HG03521 (cell line): ENCODE measurements around the gene IL9R.
"Not testable (repeated sequence)": the region's sequence is repeated elsewhere in the genome, so short reads cannot be mapped to it uniquely, and the experiment has no call there.

Source experiments
- ATAC-seq: cut with Tn5 transposase; IDR thresholded peaks from one replicate; pipeline ENCODE4 v1.9.1; 2021; ENCODE audit warnings: mild to moderate bottlenecking, moderate library complexity; ENCODE audit not compliant: unreplicated experiment

Gene IL9R, protein sequence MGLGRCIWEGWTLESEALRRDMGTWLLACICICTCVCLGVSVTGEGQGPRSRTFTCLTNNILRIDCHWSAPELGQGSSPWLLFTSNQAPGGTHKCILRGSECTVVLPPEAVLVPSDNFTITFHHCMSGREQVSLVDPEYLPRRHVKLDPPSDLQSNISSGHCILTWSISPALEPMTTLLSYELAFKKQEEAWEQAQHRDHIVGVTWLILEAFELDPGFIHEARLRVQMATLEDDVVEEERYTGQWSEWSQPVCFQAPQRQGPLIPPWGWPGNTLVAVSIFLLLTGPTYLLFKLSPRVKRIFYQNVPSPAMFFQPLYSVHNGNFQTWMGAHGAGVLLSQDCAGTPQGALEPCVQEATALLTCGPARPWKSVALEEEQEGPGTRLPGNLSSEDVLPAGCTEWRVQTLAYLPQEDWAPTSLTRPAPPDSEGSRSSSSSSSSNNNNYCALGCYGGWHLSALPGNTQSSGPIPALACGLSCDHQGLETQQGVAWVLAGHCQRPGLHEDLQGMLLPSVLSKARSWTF

DNA sequence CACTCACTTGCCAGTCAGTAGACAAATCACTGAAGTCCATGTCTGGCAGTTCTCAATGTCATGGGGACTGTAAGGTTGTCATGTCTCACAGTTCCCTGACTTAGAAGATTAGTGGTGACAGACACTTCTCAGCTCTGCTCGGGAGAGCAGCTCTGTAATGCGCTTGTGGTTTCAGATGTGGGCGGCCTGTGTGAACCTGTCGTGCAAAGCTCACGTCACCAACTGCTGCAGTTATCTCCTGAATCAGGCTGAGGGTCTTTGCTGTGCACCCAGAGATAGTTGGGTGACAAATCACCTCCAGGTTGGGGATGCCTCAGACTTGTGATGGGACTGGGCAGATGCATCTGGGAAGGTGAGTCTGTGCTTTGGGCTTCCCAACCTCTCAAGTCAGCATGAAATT is at the start of gene IL9R:
TSS of gene IL9R (plus strand) at position 261 of the 400 bp plus-strand sequence. CDS start at position 325, 64 bp downstream.
- peak; percentile 86 for ATAC-seq

DNA sequence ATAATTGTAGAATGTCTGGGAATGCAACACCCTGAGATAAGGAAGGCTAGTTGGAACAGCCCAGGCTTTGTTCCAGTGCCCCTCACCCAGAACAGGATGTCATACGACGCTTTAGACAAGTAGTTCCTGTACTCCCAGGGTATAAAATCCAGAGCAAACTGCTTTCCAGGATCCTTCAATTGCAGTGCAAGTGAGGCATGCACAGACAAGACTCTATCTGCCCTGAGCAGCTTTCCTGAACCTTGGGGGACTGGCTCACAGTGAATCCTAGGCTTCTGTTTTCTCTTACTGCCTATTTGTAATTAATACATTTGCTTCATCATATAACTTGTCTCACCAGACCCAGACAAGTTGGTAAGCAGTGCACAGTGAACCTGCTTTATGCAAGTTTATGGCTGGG is 48.4 kb upstream of the IL9R start:
- ATAC-seq, result no peak

DNA sequence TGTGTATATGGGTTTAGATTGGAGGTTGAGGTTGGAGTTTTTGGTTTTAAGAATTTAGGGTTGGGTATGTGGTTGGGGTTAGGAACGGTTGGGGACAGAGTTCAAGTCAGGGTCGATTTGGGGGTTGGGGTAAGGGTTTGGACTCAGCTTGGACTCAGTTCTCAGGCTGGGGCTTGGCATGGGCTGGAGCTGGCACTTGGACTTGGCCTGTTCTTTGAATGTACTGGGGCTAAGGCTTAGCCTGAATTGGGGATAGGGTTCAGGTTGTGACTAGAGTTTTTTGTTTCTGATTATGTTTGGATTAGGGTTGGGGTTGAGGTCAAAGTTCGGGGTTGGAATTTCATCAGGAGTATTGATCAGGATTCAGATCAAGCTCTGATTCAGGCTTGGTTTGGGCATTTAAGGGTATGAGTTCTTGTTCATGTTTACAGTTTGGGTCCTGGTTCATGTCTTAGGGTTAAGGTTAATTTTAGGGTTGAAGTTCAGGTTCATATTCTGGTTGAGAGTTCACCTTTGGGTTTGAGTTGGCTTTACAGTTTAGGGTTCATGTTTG is 46.2 kb upstream of the IL9R start:
- no peak for ATAC-seq

DNA sequence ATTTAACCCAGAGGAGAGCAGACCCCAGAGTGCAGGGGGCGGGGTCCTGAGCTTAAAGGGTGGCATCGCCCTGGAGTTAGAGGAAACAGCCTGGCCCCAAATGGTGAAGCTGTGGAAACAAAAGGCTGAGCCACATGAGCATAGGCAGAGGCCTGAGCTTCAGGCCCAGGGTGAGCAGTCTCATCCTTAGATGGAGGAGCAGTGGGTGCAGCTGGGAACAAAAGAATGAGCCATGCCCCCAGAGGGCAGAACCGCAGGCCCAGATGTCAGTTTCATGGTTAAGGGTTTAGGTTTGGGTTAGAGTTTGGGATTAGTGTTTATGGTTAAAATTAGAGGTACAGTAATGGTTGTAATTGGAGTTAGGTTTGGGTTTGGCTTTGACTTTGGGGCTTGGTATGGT is 44.4 kb upstream of the IL9R start:
- ATAC-seq, result no peak

DNA sequence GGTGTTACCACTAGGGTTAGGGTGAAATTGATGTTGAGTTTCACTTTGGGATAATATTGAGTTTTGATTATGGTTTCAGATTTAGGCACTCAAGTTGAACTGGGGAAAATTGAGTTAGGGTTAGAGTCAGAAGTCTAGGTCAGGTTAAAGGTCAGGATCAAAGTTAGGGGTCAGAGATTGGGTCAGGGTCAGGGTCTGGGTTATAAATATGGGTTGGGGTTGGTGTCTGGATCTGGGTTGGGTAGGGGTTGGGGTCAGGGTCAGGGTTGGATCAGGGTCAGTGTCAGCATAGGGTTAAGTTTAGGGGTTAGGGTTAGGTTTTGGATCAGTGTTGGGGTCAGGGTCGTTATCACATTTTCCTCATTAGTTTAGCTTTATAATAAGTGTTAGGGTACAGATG is 42.7 kb upstream of the IL9R start:
- no peak for ATAC-seq

DNA sequence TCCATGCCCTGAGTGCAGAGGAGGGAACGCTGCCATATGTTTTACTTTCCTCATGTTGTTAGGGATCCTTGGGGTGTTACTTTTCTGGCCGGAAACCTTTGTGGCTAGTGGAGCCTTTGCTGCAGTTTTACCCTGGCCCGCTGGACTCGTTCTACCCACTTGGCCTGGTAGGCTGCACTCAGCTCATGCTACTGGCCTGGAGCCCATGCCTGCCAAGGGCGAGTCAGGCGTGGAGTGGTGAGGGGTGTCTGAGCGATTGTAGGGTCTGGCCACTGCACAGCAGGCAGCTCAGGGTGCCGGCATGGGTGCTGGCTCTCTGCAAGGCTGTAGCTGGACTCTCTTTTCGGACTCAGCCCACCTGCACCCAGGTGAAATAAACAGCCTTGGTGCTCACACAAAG is 41.4 kb upstream of the IL9R start:
- ATAC-seq, result no peak

DNA sequence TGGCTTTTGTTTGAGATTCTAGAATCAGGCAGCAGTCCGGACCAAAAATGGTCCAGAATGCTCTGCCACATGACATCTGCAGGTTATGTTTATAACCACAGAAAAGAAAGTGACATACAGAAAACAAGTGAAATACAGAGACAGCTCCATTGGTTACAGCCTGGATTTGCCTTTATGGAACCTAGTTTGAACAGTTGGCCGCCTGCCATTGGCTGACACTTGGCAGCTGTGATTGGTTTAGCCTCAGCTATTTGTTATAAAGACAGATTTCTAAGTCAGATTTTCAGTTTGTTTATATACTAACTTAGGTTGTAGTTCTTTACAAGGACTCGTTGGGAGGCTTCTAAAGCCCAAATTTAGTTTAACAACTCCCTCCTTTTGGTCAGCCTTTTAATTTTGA is 40.8 kb upstream of the IL9R start:
- no peak for ATAC-seq

DNA sequence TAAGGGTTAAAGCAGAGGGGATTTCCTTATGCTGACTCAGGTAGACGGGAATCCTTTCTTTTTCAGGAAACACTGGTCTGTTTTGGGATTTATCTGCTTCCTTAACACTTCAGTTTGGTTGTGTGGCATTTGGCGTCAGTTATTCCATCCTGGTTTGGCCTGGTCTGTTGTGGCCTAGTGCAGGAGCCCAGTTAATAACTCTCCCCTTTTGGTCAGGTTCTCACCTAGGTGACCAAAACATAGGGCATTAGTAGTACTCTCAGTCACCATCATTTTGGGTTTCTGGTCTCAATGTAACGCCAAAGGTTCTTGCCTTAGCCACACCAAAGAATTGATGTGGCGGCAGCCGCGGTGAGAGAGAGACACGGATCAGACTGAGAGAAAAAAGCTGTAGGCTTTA is 39.7 kb upstream of the IL9R start:
- no peak for ATAC-seq

DNA sequence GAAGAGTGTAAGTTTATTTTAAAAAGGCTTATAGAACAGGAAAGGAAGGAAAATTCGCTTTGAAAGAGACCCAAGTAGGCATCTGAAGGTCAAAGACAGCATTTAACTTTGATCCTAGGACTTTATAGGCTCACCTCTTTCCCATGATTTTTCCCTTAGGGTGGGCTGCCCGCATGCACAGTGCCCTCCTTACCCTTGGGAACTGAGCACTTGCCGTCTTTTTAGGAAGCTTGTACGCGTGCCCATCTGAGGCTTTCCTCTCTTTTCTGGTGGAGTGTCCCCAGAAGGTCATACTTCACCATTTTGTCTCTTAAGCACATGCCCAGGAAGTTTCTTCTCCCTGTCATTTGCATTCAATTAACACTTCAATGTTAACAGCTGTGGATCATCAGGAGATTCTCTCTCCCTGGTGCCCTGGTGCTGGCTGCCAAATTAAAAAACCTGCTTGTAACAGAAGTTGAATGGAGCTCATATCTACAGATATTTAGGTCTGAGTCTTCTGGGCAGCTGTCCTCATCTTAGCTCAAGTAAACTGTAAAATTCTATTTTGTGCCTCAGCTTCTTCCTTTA is 38.4 kb upstream of the IL9R start:
- no peak for ATAC-seq

DNA sequence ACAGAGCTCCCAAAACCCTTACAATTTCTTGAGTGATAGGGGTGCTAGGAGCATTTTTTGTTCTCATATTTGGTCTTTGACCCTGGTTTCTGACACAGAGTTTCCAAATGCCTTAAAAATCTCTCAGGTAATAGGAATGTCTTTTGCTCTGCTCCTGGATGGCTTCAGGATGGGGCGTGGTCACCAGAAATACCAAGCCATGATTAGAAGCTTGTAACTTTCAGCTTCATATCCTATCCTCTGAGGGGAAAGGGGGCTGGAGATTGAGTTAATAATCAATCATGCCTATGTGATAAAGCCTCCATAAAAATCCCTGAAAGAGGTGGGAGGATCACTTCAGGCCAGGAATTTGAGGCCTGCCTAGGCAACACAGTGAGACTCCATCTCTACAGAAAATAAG is 34.6 kb upstream of the IL9R start:
- ATAC-seq, result no peak

DNA sequence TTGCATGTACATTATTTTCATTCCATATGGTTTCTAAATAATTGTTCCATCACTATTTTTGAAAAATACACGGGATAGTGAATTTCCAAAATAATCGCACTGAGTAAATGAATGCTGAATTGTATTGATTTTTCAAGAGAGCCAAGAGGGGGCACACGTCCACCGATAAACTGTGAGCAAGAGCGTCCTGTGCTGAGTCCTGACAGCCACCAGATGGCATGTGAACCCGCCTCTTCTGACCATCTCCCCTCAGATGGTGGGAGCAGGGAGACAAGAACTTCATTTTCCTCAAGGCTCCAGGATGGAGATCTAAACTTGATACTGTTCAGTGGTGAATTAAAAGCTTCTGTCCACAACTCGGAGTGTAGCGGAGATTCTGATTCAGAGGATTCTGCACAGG is 30.6 kb upstream of the IL9R start:
- peak; percentile 53 for ATAC-seq

DNA sequence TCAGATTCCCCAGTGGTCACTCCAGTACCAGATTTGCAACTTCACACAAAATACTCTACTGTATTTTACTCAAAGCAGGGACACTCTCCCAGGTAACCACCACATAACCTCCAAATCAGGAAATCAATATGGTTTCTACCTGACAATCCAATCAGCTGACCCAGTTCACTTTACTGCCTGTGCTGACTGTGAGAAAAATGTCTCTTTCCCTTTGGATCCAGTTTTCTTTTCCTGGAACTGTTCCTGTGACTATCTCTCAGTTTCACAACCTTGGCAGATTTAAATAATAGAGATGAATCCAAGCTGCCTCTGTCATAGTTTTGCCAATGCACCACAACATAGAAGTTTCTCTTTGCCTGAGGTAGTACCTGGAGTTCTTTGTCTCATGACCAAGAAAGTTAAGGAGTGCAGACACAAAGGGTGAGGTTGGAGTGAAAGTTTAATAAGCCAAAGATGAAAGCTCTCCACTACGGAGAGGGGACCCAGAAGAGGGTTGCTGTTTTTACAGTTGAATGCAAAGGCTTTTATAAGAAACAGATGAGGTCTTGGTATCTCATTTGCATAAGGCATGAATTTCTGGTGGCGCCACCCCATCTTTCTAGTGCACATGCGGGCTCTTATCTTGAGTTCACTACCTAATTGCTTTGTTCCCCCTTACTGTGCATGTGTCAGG is 29.7 kb upstream of the IL9R start:
- ATAC-seq, result no peak

DNA sequence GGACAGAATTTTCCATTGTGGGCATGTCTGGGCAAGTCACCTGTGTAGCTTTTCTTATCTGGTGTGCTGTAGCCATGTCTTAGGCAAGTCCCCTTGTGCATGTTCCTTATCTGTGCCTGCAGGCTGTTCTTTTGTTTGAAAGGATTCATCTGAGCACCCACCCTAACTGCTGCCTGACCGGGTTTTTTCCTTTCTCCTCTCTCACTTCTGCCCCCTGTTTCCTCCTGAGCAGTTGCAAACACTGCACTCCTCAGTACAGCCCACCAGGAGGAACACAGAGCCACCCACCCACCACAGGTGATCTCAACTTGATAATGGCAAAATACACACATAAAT is 29.2 kb upstream of the IL9R start:
- no peak for ATAC-seq

DNA sequence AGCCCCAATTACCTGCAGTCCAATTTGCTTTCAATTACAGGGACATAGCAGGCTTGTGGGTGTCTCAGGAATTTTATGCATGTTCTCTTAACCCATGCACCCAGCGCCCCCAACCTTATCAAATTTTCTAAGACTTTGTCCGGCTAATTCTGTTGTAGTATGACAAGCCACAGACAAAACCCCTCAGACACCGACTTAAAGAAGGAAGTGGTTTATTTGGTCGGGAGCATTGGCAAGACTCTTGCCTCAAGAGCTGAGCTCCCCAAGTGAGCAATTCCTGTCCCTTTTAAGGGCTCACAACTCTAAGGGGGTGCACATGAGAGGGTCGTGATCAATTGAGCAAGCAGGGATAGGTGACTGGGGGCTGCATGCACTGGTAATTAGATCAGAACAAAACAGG is 28.7 kb upstream of the IL9R start:
- no peak for ATAC-seq

DNA sequence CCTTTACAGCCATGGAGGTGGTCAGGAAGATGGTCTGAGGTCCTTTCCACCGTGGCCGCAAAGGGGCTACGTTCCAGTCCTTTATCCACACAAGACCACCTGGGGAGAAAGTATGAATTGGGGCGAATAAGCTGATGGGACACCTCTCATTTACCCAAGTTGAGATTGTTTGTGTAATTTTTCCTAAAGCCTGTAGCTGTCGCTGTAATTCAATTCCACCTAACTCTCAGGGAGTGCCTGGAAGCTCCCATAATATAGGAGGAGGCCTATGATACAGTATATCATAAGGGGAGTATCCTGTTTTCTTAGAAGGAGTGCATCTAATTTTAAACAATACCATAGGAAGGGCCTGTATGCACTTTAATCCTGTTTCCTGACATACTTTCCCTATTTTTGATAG is 25.8 kb upstream of the IL9R start:
- ATAC-seq, result not testable (repeated sequence)

DNA sequence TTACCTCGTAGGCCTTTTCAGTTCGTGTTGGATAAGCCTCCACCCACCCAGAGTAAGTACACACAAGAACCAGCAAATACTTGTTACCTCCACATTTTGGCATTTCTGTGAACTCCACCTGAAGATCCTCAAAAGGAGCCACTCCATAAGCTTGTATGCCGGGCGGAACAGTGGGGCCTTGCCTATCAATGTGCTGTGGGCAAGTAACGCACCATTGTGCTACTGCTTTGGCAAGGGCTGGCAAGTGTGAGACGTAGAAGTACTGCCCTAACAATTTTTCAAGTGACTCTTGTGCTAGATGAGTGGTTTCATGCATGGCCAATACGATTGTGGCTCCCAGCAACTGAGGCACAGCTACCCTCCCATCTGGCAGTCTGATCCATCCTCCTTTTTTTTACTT is 25.3 kb upstream of the IL9R start:
- not testable (repeated sequence) for ATAC-seq

DNA sequence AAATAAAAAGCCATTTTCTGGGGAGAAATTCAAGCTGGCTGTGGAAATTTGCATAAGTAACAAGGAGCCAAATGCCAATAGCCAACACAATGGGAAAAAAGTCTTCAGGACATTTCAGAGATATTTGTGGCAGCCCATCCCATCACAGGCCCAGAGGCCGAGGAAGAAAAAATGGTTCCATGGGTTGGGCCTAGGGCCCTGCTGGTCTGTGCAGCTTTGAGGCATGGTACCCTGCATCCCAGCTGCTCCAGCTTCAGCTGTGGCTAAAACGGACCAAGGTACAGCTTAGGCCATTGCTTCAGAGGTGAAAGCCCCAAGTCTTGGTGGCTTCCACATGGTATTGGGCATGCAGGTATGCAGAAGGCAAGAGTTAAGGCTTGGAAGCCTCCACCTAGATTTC is 14.2 kb upstream of the IL9R start:
- ATAC-seq, result no peak

DNA sequence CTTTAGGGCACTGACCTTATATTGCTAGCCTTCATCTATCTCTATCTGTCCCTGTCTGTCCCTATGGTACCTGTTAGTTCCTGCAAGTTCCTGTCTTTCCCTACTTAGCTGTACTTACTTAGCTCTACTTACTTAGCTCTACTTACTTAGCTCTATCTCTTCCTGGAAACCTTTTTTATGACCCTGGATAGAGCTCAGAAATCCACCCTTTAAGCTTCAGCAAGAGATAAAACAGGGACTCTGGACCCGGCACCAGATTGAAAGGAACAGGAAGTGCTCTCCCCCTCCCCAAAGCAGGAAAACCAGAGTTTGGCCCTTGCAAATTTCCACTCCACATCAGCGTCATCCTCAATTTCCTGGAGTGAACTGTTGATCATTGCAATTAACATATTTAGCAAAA is 12.3 kb upstream of the IL9R start:
- ATAC-seq, result no peak

DNA sequence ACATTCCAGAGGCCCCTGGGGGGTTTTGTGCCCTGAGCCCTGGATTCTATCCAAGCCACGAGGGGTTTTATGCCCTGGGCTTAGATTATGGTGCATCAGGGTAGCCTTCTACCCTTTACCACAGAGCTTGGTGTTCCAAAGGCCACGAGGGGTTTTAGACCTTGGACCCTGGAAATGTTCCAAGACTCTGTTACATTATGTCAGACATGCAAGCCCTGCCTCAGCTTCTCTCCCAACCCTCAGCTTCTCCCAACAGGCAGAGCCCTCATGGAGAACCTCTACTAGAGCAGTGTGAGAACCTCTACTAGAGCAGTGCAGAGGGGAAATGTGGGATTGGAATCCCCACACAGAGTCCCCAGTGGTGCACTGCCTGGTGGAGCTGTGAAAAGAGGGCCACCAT is 10.5 kb upstream of the IL9R start:
- not testable (repeated sequence) for ATAC-seq

DNA sequence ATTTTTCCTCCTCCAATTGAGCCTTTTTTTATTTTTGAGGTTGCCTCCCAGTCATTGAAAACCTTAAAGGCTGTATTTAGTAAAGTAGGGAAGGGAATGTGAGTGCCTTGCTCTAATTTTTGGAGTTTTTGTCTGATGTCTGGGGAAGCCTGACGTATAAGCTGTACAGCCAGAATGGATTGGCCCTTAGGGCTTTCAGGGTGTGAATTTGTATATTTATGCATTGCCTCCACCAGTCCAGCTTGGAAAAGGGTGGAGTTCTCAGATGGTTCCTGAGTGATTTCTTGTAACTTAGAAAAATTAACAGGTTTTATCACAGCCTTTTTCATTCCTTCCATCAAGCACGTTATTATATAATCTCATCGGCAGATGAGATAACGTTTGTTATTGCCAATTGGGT is 8.6 kb upstream of the IL9R start:
- ATAC-seq, result no peak

DNA sequence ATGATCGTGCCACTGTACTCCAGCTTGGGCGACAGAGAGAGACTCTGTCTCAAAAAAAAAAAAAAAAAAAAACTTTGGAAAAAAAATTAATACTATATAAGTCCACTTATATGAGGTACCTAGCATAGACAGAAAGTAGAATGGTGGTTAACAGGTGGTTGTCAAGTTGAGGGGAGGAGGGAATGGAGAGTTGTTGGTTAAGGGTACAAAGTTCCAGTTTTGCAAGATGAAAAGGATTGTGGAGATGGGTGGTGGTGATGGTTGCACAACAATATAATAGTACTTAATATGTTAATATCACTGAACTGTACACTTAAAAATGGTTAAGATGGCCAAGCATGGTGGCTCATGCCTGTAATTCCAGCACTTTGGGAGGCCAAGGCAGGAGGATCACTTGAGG is 4.1 kb upstream of the IL9R start:
- no peak for ATAC-seq

DNA sequence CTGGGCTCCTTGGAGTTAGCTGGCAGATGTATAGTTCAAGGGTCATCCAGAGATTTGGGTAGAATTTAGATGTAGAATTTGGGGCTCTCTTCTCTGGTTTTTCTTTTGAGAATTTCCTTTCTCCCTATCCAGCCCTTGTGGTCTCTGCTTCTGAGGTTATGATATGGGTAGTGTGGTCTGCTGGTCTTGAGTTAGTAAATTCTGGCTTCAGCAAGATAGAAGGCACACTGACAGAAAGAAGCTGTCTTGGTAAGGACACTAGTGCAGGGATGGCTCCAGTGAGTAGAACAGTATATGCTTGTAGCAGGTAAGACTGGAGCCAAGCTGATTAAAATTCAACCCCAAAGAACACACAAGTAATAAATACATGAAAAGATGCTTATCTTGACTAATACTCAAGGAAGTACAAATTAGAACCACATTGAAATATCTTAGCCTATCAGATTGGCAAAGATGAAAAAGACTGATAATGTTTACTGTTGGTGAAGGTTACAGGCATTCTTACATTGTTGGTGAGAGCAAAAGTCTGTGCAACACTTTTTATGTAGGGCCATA is 2.1 kb upstream of the IL9R start:
- ATAC-seq, result no peak
